NCI-H1105 (cell line): Measurements from ENCODE around the gene C7.

Experiments used
- DNase-seq: peaks from one replicate; lab custom pipeline; 2025; lab: John Stamatoyannopoulos, UW

The C7 gene

GRCh38 chr5:40916226-40916625 is 6.9 kb downstream of the C7 start:
- no peak for DNase-seq

- DNase-seq = no peak
Observed at GRCh38 chr5:40928886-40929448, 19.7 kb downstream of the C7 start.

GRCh38 chr5:40932766-40933165 is 23.5 kb downstream of the C7 start:
- no peak for DNase-seq

GRCh38 chr5:40937075-40937474 is 27.8 kb downstream of the C7 start:
- DNase-seq = no peak

GRCh38 chr5:40939753-40940152 is 30.5 kb downstream of the C7 start:
- DNase-seq = no peak

- no peak for DNase-seq
Observed at GRCh38 chr5:40945111-40945510, 35.8 kb downstream of the C7 start.

- no peak for DNase-seq
Observed at GRCh38 chr5:40955313-40955712, 46.0 kb downstream of the C7 start.

- no peak for DNase-seq
Observed at GRCh38 chr5:40957048-40957447, 47.8 kb downstream of the C7 start.

GRCh38 chr5:40958811-40959210 is 49.5 kb downstream of the C7 start:
- DNase-seq = no peak

- DNase-seq = no peak
Observed at GRCh38 chr5:40960037-40960436, 50.7 kb downstream of the C7 start.

- no peak for DNase-seq
Observed at GRCh38 chr5:40962207-40962955, 53.1 kb downstream of the C7 start.

- DNase-seq = no peak
Observed at GRCh38 chr5:40972434-40972833, 63.1 kb downstream of the C7 start.

GRCh38 chr5:40973364-40974004 is 64.2 kb downstream of the C7 start:
- no peak for DNase-seq

GRCh38 chr5:40976041-40976440 is 66.7 kb downstream of the C7 start:
- no peak for DNase-seq

- DNase-seq = no peak
Observed at GRCh38 chr5:40976836-40977235, 67.5 kb downstream of the C7 start.

GRCh38 chr5:40981420-40981819 is 72.1 kb downstream of the C7 start:
- no peak for DNase-seq

GRCh38 chr5:40983781-40984180 is 74.5 kb downstream of the C7 start:
- no peak for DNase-seq

- no peak for DNase-seq
Observed at GRCh38 chr5:40984884-40985283, 75.6 kb downstream of the C7 start.

- no peak for DNase-seq
Observed at GRCh38 chr5:40985501-40985900, 76.2 kb downstream of the C7 start.

- no peak for DNase-seq
Observed at GRCh38 chr5:40986666-40987065, 77.4 kb downstream of the C7 start.

- no peak for DNase-seq
Observed at GRCh38 chr5:40987349-40987748, 78.1 kb downstream of the C7 start.

- DNase-seq = no peak
Observed at GRCh38 chr5:40988746-40989510, 79.6 kb downstream of the C7 start.
